Neural progenitor cell (in vitro differentiated cells): Measurements from ENCODE around the gene RPL29. TPM values are rescaled to one million over a fixed set of nuclear protein-coding genes. Genes with fewer than 3 reads are reported as not detected.
A peak's percentile ranks its signal among the peaks of the same experiment; 100 is the strongest.

ENCODE experiments used
- DNase-seq: peaks from one replicate; pipeline ENCODE4 v3.0.0-alpha.2; 2016; ENCODE audit warnings: low spot score
- H2AFZ ChIP-seq: fragments of 200-600 bp; sonication (generic); replicated peaks from 2 replicates; pipeline ENCODE4 v1.6.1; 2016; ENCODE audit warnings: antibody characterized with exemption
- H3F3A ChIP-seq: fragments of 200-600 bp; sonication (generic); 2 replicates; pipeline ENCODE4 v1.6.1; 2016; ENCODE audit warnings: antibody characterized with exemption, low read depth
- H3K27ac ChIP-seq: fragments of 200-600 bp; sonication (generic); 2 replicates; pipeline ENCODE4 v1.5.1; 2016; ENCODE audit warnings: mild to moderate bottlenecking
- H3K27me3 ChIP-seq: fragments of 200-600 bp; sonication (generic); 2 replicates; pipeline ENCODE4 v1.6.1; 2016; ENCODE audit warnings: mild to moderate bottlenecking, moderate library complexity
- H3K36me3 ChIP-seq: fragments of 200-600 bp; sonication (generic); 2 replicates; pipeline ENCODE4 v1.5.1; 2016
- H3K4me1 ChIP-seq: fragments of 200-600 bp; sonication (generic); 2 replicates; pipeline ENCODE4 v1.6.1; 2016; ENCODE audit warnings: mixed run types
- H3K4me2 ChIP-seq: fragments of 200-600 bp; sonication (generic); 2 replicates; pipeline ENCODE4 v1.6.1; 2016
- H3K4me3 ChIP-seq: fragments of 200-600 bp; sonication (generic); 2 replicates; pipeline ENCODE4 v1.5.1; 2016
- H3K79me2 ChIP-seq: fragments of 200-600 bp; sonication (generic); 2 replicates; pipeline ENCODE4 v1.6.1; 2016; ENCODE audit warnings: low read depth
- H3K9ac ChIP-seq: fragments of 200-600 bp; sonication (generic); 2 replicates; pipeline ENCODE4 v1.6.1; 2016
- H3K9me3 ChIP-seq: fragments of 200-600 bp; sonication (generic); 2 replicates; pipeline ENCODE4 v1.5.1; 2016; ENCODE audit warnings: low read depth
- H4K20me1 ChIP-seq: fragments of 200-600 bp; sonication (generic); 2 replicates; pipeline ENCODE4 v1.6.1; 2016; ENCODE audit warnings: low read depth
- H3K27ac Mint-ChIP-seq: 3 replicates; pipeline ENCODE4 v1.8.0; 2021; ENCODE audit warnings: mixed read lengths
- H3K27me3 Mint-ChIP-seq: 2 replicates; pipeline ENCODE4 v1.8.0; 2022; ENCODE audit warnings: low read depth, mild to moderate bottlenecking, inconsistent platforms, moderate library complexity, mixed read lengths; ENCODE audit not compliant: insufficient read depth
- H3K36me3 Mint-ChIP-seq: 3 replicates; pipeline ENCODE4 v1.8.0; 2021; ENCODE audit warnings: mixed read lengths
- H3K4me1 Mint-ChIP-seq: 3 replicates; pipeline ENCODE4 v1.8.0; 2021; ENCODE audit warnings: mixed read lengths
- H3K4me3 Mint-ChIP-seq: 3 replicates; pipeline ENCODE4 v1.8.0; 2021; ENCODE audit warnings: mild to moderate bottlenecking, moderate library complexity, mixed read lengths
- H3K9me3 Mint-ChIP-seq: 3 replicates; pipeline ENCODE4 v1.8.0; 2020; ENCODE audit warnings: mixed read lengths
- CTCF ChIP-seq: fragments of 200-600 bp; sonication (generic); IDR thresholded peaks from 2 replicates; pipeline ENCODE4 v1.5.1; 2017; ENCODE audit warnings: antibody characterized with exemption, mild to moderate bottlenecking
- EZH2 ChIP-seq: fragments of 200-600 bp; sonication (generic); IDR thresholded peaks from 2 replicates; pipeline ENCODE4 v1.6.1; 2017; ENCODE audit warnings: antibody characterized with exemption, mild to moderate bottlenecking, moderate library complexity
- EZH2phosphoT487 ChIP-seq: fragments of 200-600 bp; sonication (generic); IDR thresholded peaks from 2 replicates; pipeline ENCODE4 v1.6.1; 2017; ENCODE audit warnings: antibody characterized with exemption
- total RNA-seq: library from RNA; depleted of rRNA; stranded (reverse); fragments of >200 nt; gene quantifications from 2 replicates; pipeline ENCODE4 v1.2.3, GENCODE V29; 2015; ENCODE audit warnings: low replicate concordance

The RPL29 gene
- total RNA-seq, 1 donor from 2014 or later: 1,431 TPM

GRCh38 chr3:51968170-51968775 is 27.4 kb downstream of the RPL29 start:
- Histone ChIP-seq H2AFZ (peak overlapping the region; percentile 18), H3K27ac (peak overlapping the region; percentile 95)
- H3K4me1 Mint-ChIP-seq: peaks cover 60% of the 10 kb centered on the region

GRCh38 chr3:51967384-51968169 is 28.1 kb downstream of the RPL29 start, which contains the start of gene PCBP4:
TSS of gene PCBP4 (minus strand) at chr3:51967454. CDS start at chr3:51961240, 6,214 bp downstream.
- Mint-ChIP-seq H3K4me3 (peak within 1 kb of the TSS; percentile 94), H3K4me1 (peaks cover 64% of the 10 kb centered on the region), H3K27me3 (peaks cover 12% of the 10 kb centered on the region), H3K36me3 (peaks cover 5% of the 10 kb centered on the region), H3K9me3 (no peaks in the 10 kb centered on the region), H3K27ac (peak within 1 kb of the TSS; percentile 96)
- H3F3A ChIP-seq: peaks cover 45% of the 10 kb centered on the region
- peaks cover 11% of the 10 kb centered on the region for H3K27me3 ChIP-seq
- no peaks in the 10 kb centered on the region for H3K36me3 ChIP-seq
- no peaks in the 10 kb centered on the region for H3K9me3 ChIP-seq
- H3K79me2 ChIP-seq: no peaks in the 10 kb centered on the region
- H3K4me1 ChIP-seq: peaks cover 59% of the 10 kb centered on the region
- H3K4me2 ChIP-seq: peak within 1 kb of the TSS; percentile 93
- peak within 1 kb of the TSS; percentile 81 for H3K4me3 ChIP-seq
- DNase-seq: peak; percentile 93
- H3K9ac ChIP-seq: peak within 1 kb of the TSS; percentile 74
- peaks cover 38% of the 10 kb centered on the region for H4K20me1 ChIP-seq
- H2AFZ ChIP-seq: peak within 1 kb of the TSS; percentile 18
- H3K27ac ChIP-seq: peak within 1 kb of the TSS; percentile 95
- TF ChIP-seq EZH2phosphoT487: no peak
- no peak for TF ChIP-seq EZH2
- no peak for TF ChIP-seq CTCF

More at GRCh38 chr3:51968170-51968775, 27.4 kb downstream of the RPL29 start:
- Histone ChIP-seq H3K9ac (peak overlapping the region; percentile 74), H3K79me2 (no peaks in the 10 kb centered on the region), H3K4me3 (peak overlapping the region; percentile 81), H3K27me3 (peaks cover 7% of the 10 kb centered on the region), H3F3A (peaks cover 39% of the 10 kb centered on the region), H3K36me3 (no peaks in the 10 kb centered on the region), H3K4me1 (peaks cover 52% of the 10 kb centered on the region), H3K9me3 (no peaks in the 10 kb centered on the region), H3K4me2 (peak overlapping the region; percentile 93), H4K20me1 (peaks cover 31% of the 10 kb centered on the region)
- H3K27ac Mint-ChIP-seq: peak overlapping the region; percentile 8
- DNase-seq: peak; percentile 93
- TF ChIP-seq EZH2: no peak
- no peak for TF ChIP-seq CTCF
- TF ChIP-seq EZH2phosphoT487: no peak
- H3K4me3 Mint-ChIP-seq: peak overlapping the region; percentile 91
- H3K36me3 Mint-ChIP-seq: peaks cover 5% of the 10 kb centered on the region
- peaks cover 9% of the 10 kb centered on the region for H3K27me3 Mint-ChIP-seq
- H3K9me3 Mint-ChIP-seq: no peaks in the 10 kb centered on the region

GRCh38 chr3:51966922-51967383 is 28.7 kb downstream of the RPL29 start:
- peaks cover 12% of the 10 kb centered on the region for H3K27me3 Mint-ChIP-seq
- Histone ChIP-seq H3K79me2 (no peaks in the 10 kb centered on the region), H3K27me3 (peaks cover 17% of the 10 kb centered on the region), H3F3A (peaks cover 51% of the 10 kb centered on the region), H3K9me3 (no peaks in the 10 kb centered on the region), H3K4me2 (peak overlapping the region; percentile 88), H3K9ac (no peak overlapping the region), H3K27ac (no peak overlapping the region), H3K4me3 (peak overlapping the region; percentile 57), H3K36me3 (no peaks in the 10 kb centered on the region), H4K20me1 (peaks cover 44% of the 10 kb centered on the region), H2AFZ (no peak overlapping the region), H3K4me1 (peaks cover 63% of the 10 kb centered on the region)
- peaks cover 5% of the 10 kb centered on the region for H3K36me3 Mint-ChIP-seq
- H3K4me1 Mint-ChIP-seq: peaks cover 66% of the 10 kb centered on the region
- no peak for DNase-seq
- peak overlapping the region; percentile 96 for H3K27ac Mint-ChIP-seq
- TF ChIP-seq EZH2phosphoT487: no peak
- no peak for TF ChIP-seq CTCF
- peak overlapping the region; percentile 94 for H3K4me3 Mint-ChIP-seq
- H3K9me3 Mint-ChIP-seq: no peaks in the 10 kb centered on the region
